CD4-positive, alpha-beta T cell (primary cell): ENCODE data around the gene LGR4. TPM values are rescaled to one million over a fixed set of nuclear protein-coding genes. Genes with fewer than 3 reads are reported as not detected.

Experiments
- ATAC-seq: fragments of 200-7000 bp; cut with Tn5 transposase; one replicate; pipeline ENCODE4 v1.10.0; 2022; ENCODE audit warnings: mild to moderate bottlenecking; ENCODE audit not compliant: poor library complexity
- CTCF ChIA-PET: fragments of 350-600 bp; sonication (Branson Sonifier 250); formaldehyde crosslinking; loops from one replicate; lab custom pipeline; 2021; ENCODE audit warnings: antibody characterized with exemption, inconsistent platforms; lab: Charles Lee
- POLR2A ChIA-PET: fragments of 350-600 bp; sonication (Branson Sonifier 250); formaldehyde crosslinking; loops from one replicate; lab custom pipeline; 2021; ENCODE audit warnings: antibody characterized with exemption, inconsistent platforms; lab: Charles Lee
- DNase-seq, 14 experiments: peaks; one replicate each; pipeline ENCODE4 v3.0.0-alpha.2; 2013 to 2020; ENCODE audit warnings: mixed read lengths in 2 of 14
- H3K27ac ChIP-seq, 2 donors: one replicate each; pipeline versions ENCODE4 v1.5.1 to v1.7.0; 2013; ENCODE audit warnings: low read length in 2 of 2, low read depth in 1 of 2, mild to moderate bottlenecking in 1 of 2
- H3K27me3 ChIP-seq, 2 experiments: 1 replicate in 1 of 2; 2 replicates in 1 of 2; pipeline versions ENCODE4 v1.6.1 to v1.7.0; 2013; ENCODE audit warnings: low read length in 2 of 2, control low read depth in 1 of 2, mild to moderate bottlenecking in 1 of 2, moderate library complexity in 1 of 2; ENCODE audit not compliant: insufficient read depth in 2 of 2, control insufficient read depth in 1 of 2
- H3K36me3 ChIP-seq: one replicate; pipeline ENCODE4 v1.6.1; 2013; ENCODE audit warnings: low read length, control low read depth; ENCODE audit not compliant: insufficient read depth
- H3K4me1 ChIP-seq: one replicate; pipeline ENCODE4 v1.6.1; 2013; ENCODE audit warnings: low read length, control low read depth; ENCODE audit not compliant: insufficient read depth
- H3K4me3 ChIP-seq: one replicate; pipeline ENCODE4 v1.5.1; 2013; ENCODE audit warnings: mild to moderate bottlenecking, low read length, moderate library complexity
- H3K9me3 ChIP-seq, 2 experiments: 1 replicate in 1 of 2; 2 replicates in 1 of 2; pipeline versions ENCODE4 v1.6.1 to v1.7.0; 2013; ENCODE audit warnings: low read length in 2 of 2, mild to moderate bottlenecking in 2 of 2, control low read depth in 1 of 2, moderate library complexity in 1 of 2; ENCODE audit not compliant: control insufficient read depth in 1 of 2, insufficient read depth in 1 of 2
- H3K27ac Mint-ChIP-seq: one replicate; pipeline ENCODE4 v1.8.0; 2020; ENCODE audit warnings: mixed read lengths
- H3K27me3 Mint-ChIP-seq: one replicate; pipeline ENCODE4 v1.8.0; 2021; ENCODE audit warnings: mixed read lengths
- H3K36me3 Mint-ChIP-seq: one replicate; pipeline ENCODE4 v1.8.0; 2021; ENCODE audit warnings: low read depth, mixed read lengths
- H3K4me1 Mint-ChIP-seq: one replicate; pipeline ENCODE4 v1.8.0; 2021; ENCODE audit warnings: low read depth, mixed read lengths
- H3K4me3 Mint-ChIP-seq: one replicate; pipeline ENCODE4 v1.8.0; 2020; ENCODE audit warnings: mild to moderate bottlenecking, mixed read lengths
- H3K9me3 Mint-ChIP-seq: one replicate; pipeline ENCODE4 v1.8.0; 2020; ENCODE audit warnings: mixed read lengths
- intact Hi-C, 2 experiments: fragments of 100-400 bp; cut with DNase I in 1 of 2; cut with micrococcal nuclease in 1 of 2; formaldehyde crosslinking; loops; one replicate each; pipeline versions ENCODE4 v1.15.1 to v1.9.0; 2023 to 2025; cut with DNase I, micrococcal nuclease
- total RNA-seq, 174 experiments: library from RNA in 2 of 174; stranded (reverse) in 2 of 174; gene quantifications; one replicate each; pipeline ENCODE4 v1.2.3 and lab custom pipeline; 2021 to 2026
- TF ChIP-seq, protein P1 (sequence below): fragments of 200-600 bp; IDR thresholded peaks from one replicate; pipeline ENCODE4 v1.8.0; 2022; ENCODE audit warnings: antibody characterized with exemption, mild to moderate bottlenecking

LGR4 gene
- total RNA-seq, 2 experiments from 2014 or later, result 0.69 to 0.87 TPM

GRCh38 chr11:27403195-27403594 is 69.4 kb downstream of the LGR4 start:
- ChIA-PET POLR2A (no interaction called here), CTCF (no interaction called here)
- H3K4me1 Mint-ChIP-seq, result no peaks in the 10 kb centered on the region
- H3K27ac ChIP-seq, result no peak overlapping the region
- H3K9me3 Mint-ChIP-seq, result no peaks in the 10 kb centered on the region
- H3K4me3 Mint-ChIP-seq, result no peak overlapping the region
- no peaks in the 10 kb centered on the region for H3K36me3 Mint-ChIP-seq
- no peaks in the 10 kb centered on the region for H3K27me3 ChIP-seq
- TF ChIP-seq, protein P1, sequence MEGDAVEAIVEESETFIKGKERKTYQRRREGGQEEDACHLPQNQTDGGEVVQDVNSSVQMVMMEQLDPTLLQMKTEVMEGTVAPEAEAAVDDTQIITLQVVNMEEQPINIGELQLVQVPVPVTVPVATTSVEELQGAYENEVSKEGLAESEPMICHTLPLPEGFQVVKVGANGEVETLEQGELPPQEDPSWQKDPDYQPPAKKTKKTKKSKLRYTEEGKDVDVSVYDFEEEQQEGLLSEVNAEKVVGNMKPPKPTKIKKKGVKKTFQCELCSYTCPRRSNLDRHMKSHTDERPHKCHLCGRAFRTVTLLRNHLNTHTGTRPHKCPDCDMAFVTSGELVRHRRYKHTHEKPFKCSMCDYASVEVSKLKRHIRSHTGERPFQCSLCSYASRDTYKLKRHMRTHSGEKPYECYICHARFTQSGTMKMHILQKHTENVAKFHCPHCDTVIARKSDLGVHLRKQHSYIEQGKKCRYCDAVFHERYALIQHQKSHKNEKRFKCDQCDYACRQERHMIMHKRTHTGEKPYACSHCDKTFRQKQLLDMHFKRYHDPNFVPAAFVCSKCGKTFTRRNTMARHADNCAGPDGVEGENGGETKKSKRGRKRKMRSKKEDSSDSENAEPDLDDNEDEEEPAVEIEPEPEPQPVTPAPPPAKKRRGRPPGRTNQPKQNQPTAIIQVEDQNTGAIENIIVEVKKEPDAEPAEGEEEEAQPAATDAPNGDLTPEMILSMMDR, result no peak
- H3K4me1 ChIP-seq, result no peaks in the 10 kb centered on the region
- H3K27me3 Mint-ChIP-seq, result no peaks in the 10 kb centered on the region
- H3K27ac Mint-ChIP-seq, result no peak overlapping the region
- intact Hi-C loops, result no loop called here
- no peak for DNase-seq
- no peaks in the 10 kb centered on the region for H3K9me3 ChIP-seq
- no peaks in the 10 kb centered on the region for H3K36me3 ChIP-seq
- ATAC-seq, result no peak
- H3K4me3 ChIP-seq, result no peak overlapping the region

DNA sequence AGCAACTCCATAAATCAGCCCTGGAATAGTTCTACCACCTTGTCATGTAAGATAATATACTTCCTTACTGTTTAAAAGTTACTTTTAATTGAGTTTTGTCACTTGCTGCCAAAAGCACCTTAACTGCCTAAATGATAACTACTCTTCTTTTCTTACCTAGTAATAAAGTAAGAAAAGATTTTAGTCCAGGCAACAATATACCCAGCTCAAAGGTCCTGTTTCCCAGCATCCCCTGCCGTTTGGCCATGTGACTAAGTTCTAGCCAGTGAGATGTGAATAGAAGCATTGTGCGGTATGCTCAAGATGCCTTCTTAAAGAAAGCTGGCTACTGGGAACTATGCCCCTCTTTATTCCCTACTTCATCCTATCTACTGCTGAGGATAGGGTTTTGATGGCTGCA is 70.1 kb downstream of the LGR4 start:
- no peaks in the 10 kb centered on the region for H3K36me3 ChIP-seq
- TF ChIP-seq, protein P1, result no peak
- POLR2A ChIA-PET, result no interaction called here
- no peak overlapping the region for H3K4me3 Mint-ChIP-seq
- no peaks in the 10 kb centered on the region for H3K36me3 Mint-ChIP-seq
- DNase-seq (no peak), ATAC-seq (no peak)
- no peaks in the 10 kb centered on the region for H3K27me3 ChIP-seq
- no peak overlapping the region for H3K4me3 ChIP-seq
- no peaks in the 10 kb centered on the region for H3K9me3 Mint-ChIP-seq
- H3K27ac ChIP-seq, result no peak overlapping the region
- no peaks in the 10 kb centered on the region for H3K9me3 ChIP-seq
- CTCF ChIA-PET, result no interaction called here
- no peaks in the 10 kb centered on the region for H3K4me1 ChIP-seq
- no peaks in the 10 kb centered on the region for H3K4me1 Mint-ChIP-seq
- peaks cover 1% of the 10 kb centered on the region for H3K27me3 Mint-ChIP-seq
- no peak overlapping the region for H3K27ac Mint-ChIP-seq
- intact Hi-C loops, result no loop called here

- Mint-ChIP-seq H3K4me3 (no peak overlapping the region), H3K36me3 (no peaks in the 10 kb centered on the region), H3K27me3 (peaks cover 7% of the 10 kb centered on the region), H3K9me3 (no peaks in the 10 kb centered on the region), H3K27ac (no peak overlapping the region), H3K4me1 (no peaks in the 10 kb centered on the region)
- H3K36me3 ChIP-seq, result no peaks in the 10 kb centered on the region
- H3K27me3 ChIP-seq, result no peaks in the 10 kb centered on the region
- H3K4me1 ChIP-seq, result no peaks in the 10 kb centered on the region
- H3K9me3 ChIP-seq, result no peaks in the 10 kb centered on the region
- no peak for ATAC-seq
- no peak for DNase-seq
- ChIA-PET CTCF (no interaction called here), POLR2A (no interaction called here)
- TF ChIP-seq, protein P1, result no peak
- H3K4me3 ChIP-seq, result no peak overlapping the region
- intact Hi-C loops, result no loop called here
- H3K27ac ChIP-seq, result no peak overlapping the region
Measured at GRCh38 chr11:27401833-27402316, 70.7 kb downstream of the LGR4 start.
